Measurements from ENCODE around the gene ATF4.

DNA sequence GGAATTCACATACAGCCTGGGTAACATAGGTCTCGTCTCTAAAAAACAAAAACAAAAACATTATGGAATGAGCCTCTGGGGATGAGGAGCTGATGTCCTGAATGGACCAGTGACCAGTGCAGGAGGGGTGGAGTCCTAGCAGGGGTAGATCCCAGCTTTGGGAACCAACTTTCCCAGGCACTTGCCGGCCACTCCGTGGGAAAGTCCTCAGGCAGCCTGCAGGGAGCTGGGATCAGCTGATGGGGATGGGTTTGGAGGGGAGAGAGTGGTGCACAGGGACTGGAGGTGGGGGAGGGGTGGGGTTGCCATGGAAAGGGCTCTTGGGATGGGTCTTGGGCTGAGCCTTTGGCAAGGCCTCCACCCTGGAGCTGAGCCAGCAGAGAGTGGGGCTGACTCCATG lies 44.5 kb upstream of the ATF4 start:
- no peak for TF ChIP-seq TEAD4 (IDR thresholded peaks at IDR 0.05)
- TF ChIP-seq, protein P1, sequence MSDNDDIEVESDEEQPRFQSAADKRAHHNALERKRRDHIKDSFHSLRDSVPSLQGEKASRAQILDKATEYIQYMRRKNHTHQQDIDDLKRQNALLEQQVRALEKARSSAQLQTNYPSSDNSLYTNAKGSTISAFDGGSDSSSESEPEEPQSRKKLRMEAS (IDR thresholded peaks at IDR 0.05) = no peak
- TF ChIP-seq EP300 (IDR thresholded peaks at IDR 0.05; ENCODE audit: borderline replicate concordance) = no peak
- no peak for TF ChIP-seq FOXM1 (IDR thresholded peaks at IDR 0.05; ENCODE audit: borderline replicate concordance, low read depth)
